ENCODE measurements around the gene TRIM44.

TRIM44 gene

DNA sequence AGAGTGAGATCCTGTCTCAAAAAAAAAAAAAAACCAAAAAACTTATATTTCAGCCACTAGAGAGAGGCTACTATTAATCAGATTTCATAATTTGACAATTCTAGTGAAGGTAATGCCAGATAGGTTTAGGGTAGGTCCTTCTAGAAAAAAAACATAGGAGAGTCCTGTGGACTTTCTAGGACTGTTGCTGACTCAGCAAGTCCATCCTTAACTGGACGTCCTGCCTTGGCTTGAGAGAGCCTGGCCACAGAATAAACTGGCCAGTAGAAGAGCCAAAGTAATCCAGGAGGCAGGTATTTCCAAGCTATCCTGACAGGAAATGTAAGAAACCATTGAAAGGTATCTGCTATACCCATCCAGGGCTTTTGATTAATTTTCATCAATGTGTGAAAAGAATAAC is 64.6 kb downstream of the TRIM44 start:
- DNase-seq (ENCODE audit: insufficient read length, low spot score) (no peak), FAIRE-seq (no peak)
- TF ChIP-seq, protein P1, sequence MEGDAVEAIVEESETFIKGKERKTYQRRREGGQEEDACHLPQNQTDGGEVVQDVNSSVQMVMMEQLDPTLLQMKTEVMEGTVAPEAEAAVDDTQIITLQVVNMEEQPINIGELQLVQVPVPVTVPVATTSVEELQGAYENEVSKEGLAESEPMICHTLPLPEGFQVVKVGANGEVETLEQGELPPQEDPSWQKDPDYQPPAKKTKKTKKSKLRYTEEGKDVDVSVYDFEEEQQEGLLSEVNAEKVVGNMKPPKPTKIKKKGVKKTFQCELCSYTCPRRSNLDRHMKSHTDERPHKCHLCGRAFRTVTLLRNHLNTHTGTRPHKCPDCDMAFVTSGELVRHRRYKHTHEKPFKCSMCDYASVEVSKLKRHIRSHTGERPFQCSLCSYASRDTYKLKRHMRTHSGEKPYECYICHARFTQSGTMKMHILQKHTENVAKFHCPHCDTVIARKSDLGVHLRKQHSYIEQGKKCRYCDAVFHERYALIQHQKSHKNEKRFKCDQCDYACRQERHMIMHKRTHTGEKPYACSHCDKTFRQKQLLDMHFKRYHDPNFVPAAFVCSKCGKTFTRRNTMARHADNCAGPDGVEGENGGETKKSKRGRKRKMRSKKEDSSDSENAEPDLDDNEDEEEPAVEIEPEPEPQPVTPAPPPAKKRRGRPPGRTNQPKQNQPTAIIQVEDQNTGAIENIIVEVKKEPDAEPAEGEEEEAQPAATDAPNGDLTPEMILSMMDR (IDR thresholded peaks at IDR 0.05; ENCODE audit: insufficient read depth, missing control alignments): no peak

DNA sequence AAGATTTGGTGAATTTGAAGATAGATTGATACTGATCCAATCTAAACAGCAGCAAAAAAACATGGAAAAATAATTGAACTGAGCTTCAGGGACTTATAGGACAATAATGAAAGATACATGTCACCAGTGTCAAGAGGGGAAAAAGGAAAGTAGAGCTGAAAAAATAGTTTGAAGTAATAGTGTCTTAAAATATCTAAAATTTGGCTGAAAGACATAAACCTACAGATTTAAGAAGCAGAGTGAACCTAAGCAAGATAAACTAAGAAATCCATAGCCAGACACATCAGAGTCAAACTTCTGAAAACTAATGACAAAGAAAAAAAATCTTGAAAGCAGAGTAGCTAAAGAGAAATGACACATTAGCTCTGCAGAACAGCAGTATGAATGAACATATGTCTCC is 67.7 kb downstream of the TRIM44 start:
- TF ChIP-seq, protein P1 (IDR thresholded peaks at IDR 0.05; ENCODE audit: insufficient read depth, missing control alignments): no peak
- no peak for DNase-seq (ENCODE audit: insufficient read length, low spot score)
- no peak for FAIRE-seq

DNA sequence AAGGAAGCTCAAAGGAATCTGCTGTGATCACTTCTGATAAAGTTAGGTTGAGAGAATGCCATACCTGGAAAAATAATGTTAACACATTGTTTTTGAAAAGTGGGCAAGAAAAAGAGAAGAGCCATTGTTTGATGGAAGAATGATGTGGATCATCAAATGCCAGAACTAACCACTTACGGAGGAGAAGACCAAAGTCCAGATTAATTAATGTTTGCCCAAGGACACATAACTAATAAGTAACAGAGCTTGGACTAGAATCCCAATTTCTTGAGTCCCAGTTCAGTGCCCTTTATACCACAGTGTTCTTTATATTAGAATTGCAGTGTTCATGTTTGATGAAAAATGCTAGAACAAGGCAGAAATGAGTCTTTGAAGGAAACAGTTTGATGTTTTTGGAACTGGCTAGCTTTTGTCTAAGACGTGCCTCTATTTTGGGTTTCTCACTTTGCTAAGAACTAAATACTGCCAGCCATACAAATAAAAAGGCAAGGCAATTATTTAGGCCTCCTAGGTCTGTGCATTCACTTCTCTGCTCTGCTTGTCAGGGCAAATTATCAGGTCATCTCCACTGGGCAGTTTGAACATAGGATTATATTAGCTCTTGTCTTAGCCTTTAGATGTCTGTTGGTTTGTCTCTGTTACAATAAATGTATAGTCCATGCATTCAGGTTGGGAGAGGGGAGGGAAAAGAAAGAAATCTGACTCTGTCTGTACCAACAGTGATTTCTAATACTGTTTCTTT is 72.3 kb downstream of the TRIM44 start:
- TF ChIP-seq, protein P1 (IDR thresholded peaks at IDR 0.05; ENCODE audit: insufficient read depth, missing control alignments): no peak
- DNase-seq (ENCODE audit: insufficient read length, low spot score) (no peak), FAIRE-seq (no peak)

DNA sequence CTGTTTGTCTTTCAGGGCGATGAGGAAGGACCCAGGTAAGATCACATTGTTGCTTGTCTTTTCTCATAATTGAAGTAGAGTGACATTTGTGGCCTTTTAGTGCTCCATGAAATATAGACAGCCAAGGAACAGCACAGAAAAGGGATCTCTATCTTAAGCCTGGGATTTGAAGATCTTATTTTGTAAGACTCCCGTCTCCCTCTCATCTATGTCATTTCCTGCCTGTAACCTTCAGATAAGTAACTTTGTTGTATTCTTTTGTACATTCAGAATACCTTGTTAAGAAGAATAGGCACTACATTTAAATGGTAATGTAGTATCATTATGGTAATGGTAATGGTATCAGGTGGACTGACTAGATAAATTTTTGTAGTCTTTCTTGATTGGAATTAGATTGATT is 72.8 kb downstream of the TRIM44 start:
- DNase-seq (ENCODE audit: insufficient read length, low spot score) (no peak), FAIRE-seq (no peak)
- TF ChIP-seq, protein P1 (IDR thresholded peaks at IDR 0.05; ENCODE audit: insufficient read depth, missing control alignments): no peak

DNA sequence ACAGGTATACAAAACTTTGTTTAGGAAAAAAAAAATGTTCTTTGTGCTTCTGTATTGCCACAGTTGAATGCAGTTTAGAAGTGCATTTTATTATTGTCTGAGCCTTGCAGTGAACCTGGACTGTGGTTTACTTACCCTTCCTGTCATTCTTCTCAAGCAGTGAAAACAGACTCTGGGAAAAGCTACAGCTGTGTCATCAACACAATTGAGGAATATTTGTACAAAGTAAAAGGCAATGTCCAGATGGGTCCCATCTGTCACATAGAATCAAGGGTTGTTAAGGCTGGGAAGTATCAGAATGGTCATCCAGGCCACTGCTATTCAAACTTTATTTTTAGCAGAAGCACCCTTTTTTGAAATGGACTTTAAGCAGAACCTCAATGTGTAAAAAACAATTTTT is 73.3 kb downstream of the TRIM44 start:
- TF ChIP-seq, protein P1 (IDR thresholded peaks at IDR 0.05; ENCODE audit: insufficient read depth, missing control alignments): no peak
- DNase-seq (ENCODE audit: insufficient read length, low spot score): no peak
- no peak for FAIRE-seq

DNA sequence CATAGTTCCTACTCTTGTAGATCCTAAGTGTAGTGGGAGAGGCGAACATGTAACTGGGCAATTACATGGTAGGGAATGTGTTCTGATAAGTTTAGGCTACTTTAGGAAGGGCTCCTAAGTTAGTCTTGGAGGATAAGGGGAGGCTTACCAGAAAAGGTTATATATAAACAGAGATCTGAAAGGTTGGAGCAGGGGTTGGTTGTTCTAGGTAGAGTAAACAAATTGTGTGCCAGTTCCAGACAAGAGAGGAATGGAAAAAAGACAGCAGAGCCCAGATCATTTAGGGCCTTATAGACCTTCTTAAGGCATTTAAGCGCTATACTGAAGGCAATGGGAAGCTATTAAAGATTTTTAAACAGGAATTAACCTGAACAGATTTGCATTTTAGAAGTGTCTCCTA is 74.4 kb downstream of the TRIM44 start:
- TF ChIP-seq, protein P1 (IDR thresholded peaks at IDR 0.05; ENCODE audit: insufficient read depth, missing control alignments): no peak
- FAIRE-seq (no peak), DNase-seq (ENCODE audit: insufficient read length, low spot score) (no peak)

DNA sequence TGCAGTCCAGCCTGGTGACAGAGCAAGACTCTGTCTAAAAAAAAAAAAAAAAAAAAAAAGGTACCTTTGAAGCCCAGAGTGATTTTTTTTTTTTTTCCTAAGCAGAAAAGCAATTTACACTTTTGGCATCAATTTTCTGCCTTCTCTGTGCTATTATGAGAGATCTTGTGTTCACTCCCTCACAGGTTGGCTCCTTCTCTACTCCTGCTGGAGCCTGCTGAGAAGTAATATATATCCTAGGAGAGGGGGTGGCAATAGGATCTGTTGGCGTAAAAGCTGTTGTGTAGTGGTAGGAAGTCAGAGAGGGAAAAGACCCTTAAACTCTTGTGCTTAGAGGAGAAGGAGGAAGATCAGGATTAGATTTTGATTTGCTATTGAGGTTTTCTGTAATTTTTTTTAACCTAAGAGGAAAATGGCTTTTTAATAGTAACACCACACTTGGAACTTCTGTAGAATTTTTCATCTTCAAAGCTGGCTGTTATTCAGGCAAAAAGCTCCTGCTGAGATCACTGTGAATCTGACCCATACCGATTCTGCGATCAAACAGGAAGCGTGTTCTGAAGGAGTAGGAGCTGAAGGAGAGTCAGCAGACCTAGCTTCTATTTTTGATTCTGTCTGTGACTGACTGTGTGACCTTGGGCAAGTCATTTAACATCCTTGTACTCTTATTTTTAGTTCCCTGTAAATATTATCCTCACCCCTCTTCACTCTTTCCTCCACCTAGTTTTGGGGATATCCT is 77.7 kb downstream of the TRIM44 start:
- FAIRE-seq: no peak

More for the DNA sequence above, 77.7 kb downstream of the TRIM44 start:
- no peak for DNase-seq (ENCODE audit: insufficient read length, low spot score)
- TF ChIP-seq, protein P1 (IDR thresholded peaks at IDR 0.05; ENCODE audit: insufficient read depth, missing control alignments): no peak

Measured in D721Med (cell line).